GM12878 (cell line): ENCODE data around the gene PLAC8. TPM values are rescaled to one million over a fixed set of nuclear protein-coding genes. Genes with fewer than 3 reads are reported as not detected.

Experiments
- ATAC-seq: fragments of 200-7000 bp; cut with Tn5 transposase; 3 replicates; pipeline ENCODE4 v1.9.1; 2020; ENCODE audit warnings: mild to moderate bottlenecking, moderate library complexity
- BruUV-seq: library from RNA; stranded (reverse); fragments of 400-500 nt; replicated peaks from 2 replicates; lab custom pipeline; 2021; lab: Mats Ljungman, UMichigan
- CTCF ChIA-PET: fragments of 300-600 bp; sonication (Branson Sonifier 250); formaldehyde crosslinking; extraction: SDS; loops from one replicate; lab custom pipeline; 2021; ENCODE audit warnings: inconsistent platforms; lab: Yijun Ruan, JAX
- POLR2A ChIA-PET: fragments of 350-600 bp; formaldehyde crosslinking; extraction: SDS; loops from one replicate; lab custom pipeline; 2021; ENCODE audit warnings: inconsistent platforms; lab: Charles Lee
- RAD21 ChIA-PET: fragments of 300-600 bp; sonication (Branson Sonifier 250); formaldehyde crosslinking; loops from one replicate; lab custom pipeline; 2023; ENCODE audit warnings: antibody characterized with exemption; ENCODE audit not compliant: unreplicated experiment; lab: Charles Lee
- SMC1A ChIA-PET: fragments of 300-600 bp; sonication (Branson Sonifier 250); formaldehyde crosslinking; loops from one replicate; lab custom pipeline; 2023; ENCODE audit not compliant: unreplicated experiment, uncharacterized antibody; lab: Charles Lee
- DNase-seq: peaks from one replicate; pipeline ENCODE4 v3.0.0-alpha.2; 2011; ENCODE audit warnings: low read depth, low spot score
- FAIRE-seq: peaks from 3 replicates; lab custom pipeline; 2011; peaks lifted over from hg19 to GRCh38; lab: Jason Lieb, UNC
- H2AFZ ChIP-seq: 2 replicates; pipeline ENCODE4 v1.6.0; 2011; ENCODE audit warnings: low read depth, low read length, control low read depth; ENCODE audit not compliant: control insufficient read depth
- H3K27ac ChIP-seq: 2 replicates; pipeline ENCODE4 v1.5.1; 2011; ENCODE audit warnings: control low read depth; ENCODE audit not compliant: control insufficient read depth, insufficient read depth
- H3K27me3 ChIP-seq, 2 experiments: replicated peaks in 1 of 2; 2 replicates each; pipeline versions ENCODE4 v1.6.0 to v1.6.1; 2011; ENCODE audit warnings: low read length in 1 of 2; ENCODE audit not compliant: control insufficient read depth in 2 of 2, insufficient read depth in 2 of 2
- H3K36me3 ChIP-seq, 2 experiments: 2 replicates each; pipeline ENCODE4 v1.5.1; 2011; ENCODE audit warnings: low read length in 1 of 2; ENCODE audit not compliant: control insufficient read depth in 2 of 2, insufficient read depth in 2 of 2
- H3K4me1 ChIP-seq: 2 replicates; pipeline ENCODE4 v1.6.1; 2011; ENCODE audit warnings: mild to moderate bottlenecking, low read length, moderate library complexity, mixed read lengths; ENCODE audit not compliant: control insufficient read depth, insufficient read depth
- H3K4me2 ChIP-seq: 2 replicates; pipeline ENCODE4 v1.6.0; 2011; ENCODE audit warnings: control low read depth; ENCODE audit not compliant: control insufficient read depth, insufficient read depth
- H3K4me3 ChIP-seq: fragments of 200-600 bp; sonication (generic); 2 replicates; pipeline ENCODE4 v1.5.1; 2016
- H3K79me2 ChIP-seq: 2 replicates; pipeline ENCODE4 v1.6.0; 2011; ENCODE audit warnings: low read length; ENCODE audit not compliant: control insufficient read depth, insufficient read depth
- H3K9ac ChIP-seq: 2 replicates; pipeline ENCODE4 v1.8.0; 2011; ENCODE audit warnings: low read length, control low read depth, mixed read lengths; ENCODE audit not compliant: control insufficient read depth, insufficient read depth
- H3K9me3 ChIP-seq: replicated peaks from 3 replicates; pipeline ENCODE4 v1.5.1; 2011; ENCODE audit warnings: mild to moderate bottlenecking, low read length; ENCODE audit not compliant: control insufficient read depth, insufficient read depth
- H4K20me1 ChIP-seq: 2 replicates; pipeline ENCODE4 v1.6.0; 2011; ENCODE audit not compliant: control insufficient read depth, insufficient read depth
- HCFC1 ChIP-seq: fragments of 150-350 bp; IDR thresholded peaks from 2 replicates; pipeline ENCODE4 v1.6.1; 2014; ENCODE audit warnings: low read length
- NFYB ChIP-seq: IDR thresholded peaks from 2 replicates; pipeline ENCODE4 v1.6.1; 2011; ENCODE audit warnings: low read depth, mild to moderate bottlenecking, low read length, improper control_type of control experiment, moderate library complexity; ENCODE audit not compliant: insufficient read depth
- NRF1 ChIP-seq: conservative IDR thresholded peaks from 2 replicates; pipeline ENCODE4 v1.6.1; 2011; ENCODE audit warnings: mild to moderate bottlenecking, low read depth, low read length, improper control_type of control experiment
- POLR2A ChIP-seq: IDR thresholded peaks from 2 replicates; pipeline ENCODE4 v1.6.1; 2011; ENCODE audit warnings: low read depth, mild to moderate bottlenecking, low read length
- WGBS: methylation state at CpG from one replicate; pipeline ENCODE4 v1.1.6; 2016; ENCODE audit warnings: low lambda C conversion rate; ENCODE audit not compliant: insufficient replicate concordance, insufficient coverage; ENCODE audit errors: missing lambda C conversion rate; 5-methylcytosine and 5-hydroxymethylcytosine counted together
- in situ Hi-C: fragments of 300-500 bp; cut with MboI; formaldehyde crosslinking; loops from 9 replicates; pipeline ENCODE4 v1.14.3; 2018; ENCODE audit warnings: mixed read lengths
- intact Hi-C: fragments of 100-400 bp; cut with micrococcal nuclease; formaldehyde crosslinking; loops from one replicate; pipeline ENCODE4 v1.14.2; 2022; ENCODE audit not compliant: unreplicated experiment
- polyA plus RNA-seq, 11 experiments: library from polyadenylated mRNA; depleted of rRNA in 4 of 11; unstranded in 6 of 11; stranded (reverse) in 5 of 11; fragments of >200 nt; fragmentation: Nextera tagmentation in 4 of 11; fragmentation: Illumina TruSeq in 1 of 11; extraction: Ambion mirVana in 4 of 11; extraction: Trizol in 1 of 11; gene quantifications; 1 replicate in 1 of 11; 2 replicates in 10 of 11; pipeline versions ENCODE4 v1.2.1 to v1.2.3, GENCODE V29; 2011 to 2016; ENCODE audit warnings: inconsistent platforms in 2 of 11, missing spikeins in 2 of 11, low read depth in 1 of 11
- total RNA-seq, 4 experiments: library from RNA; depleted of rRNA in 3 of 4; stranded (reverse); fragments of >200 nt in 3 of 4; fragmentation: Illumina TruSeq in 1 of 4; extraction: Trizol in 1 of 4; gene quantifications; 2 replicates each; pipeline versions ENCODE4 v1.2.1 to v1.2.3, GENCODE V29; 2013 to 2021
- TF ChIP-seq, protein P1 (sequence below): fragments of 450-650 bp; IDR thresholded peaks from 2 replicates; pipeline ENCODE4 v1.6.1; 2017; ENCODE audit warnings: mild to moderate bottlenecking, moderate library complexity
- TF ChIP-seq, protein P2 (sequence below): fragments of 450-650 bp; IDR thresholded peaks from 2 replicates; pipeline ENCODE4 v1.6.1; 2017; ENCODE audit warnings: mild to moderate bottlenecking, moderate library complexity
- TF ChIP-seq, protein P3 (sequence below): fragments of 450-650 bp; IDR thresholded peaks from 2 replicates; pipeline ENCODE4 v1.6.1; 2016; ENCODE audit warnings: mild to moderate bottlenecking

Gene PLAC8
- total and polyA plus RNA-seq, 10 of the 15 experiments (the other 5 are each of a cell fraction or from before 2014, with no cell fraction given), result 214 to 841 (median 348) TPM

DNA sequence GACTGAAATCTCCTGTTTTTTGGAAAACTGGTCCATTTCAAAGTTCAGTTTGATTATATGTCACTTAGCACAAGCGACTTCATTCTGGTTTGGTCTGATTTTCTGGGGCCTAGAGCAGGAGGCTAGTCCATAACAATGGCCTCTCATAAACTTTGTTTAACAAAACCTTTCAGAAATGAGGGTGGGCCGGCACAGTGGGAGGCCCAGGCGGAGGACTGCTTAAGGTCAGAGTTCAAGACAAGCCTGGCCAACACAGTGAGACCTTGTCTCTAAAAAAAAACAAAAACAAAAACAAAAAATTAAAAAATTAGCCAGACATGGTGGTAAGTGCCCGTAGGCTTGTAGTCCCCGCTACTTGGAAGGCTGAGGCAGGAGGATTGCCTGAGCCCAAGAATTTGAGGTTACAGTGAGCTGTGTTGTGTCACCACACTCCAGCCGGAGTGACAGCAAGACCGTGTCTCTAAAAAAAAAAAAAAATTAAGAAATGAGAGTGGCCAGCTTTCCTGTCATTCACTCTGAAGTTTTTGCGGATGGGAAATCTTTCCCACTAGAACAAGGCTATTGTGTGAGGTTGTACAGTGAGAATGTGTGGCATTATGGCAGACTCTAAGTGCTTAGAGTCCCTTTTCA, 1.2 kb upstream of the PLAC8 start:
- RAD21 ChIA-PET, result interaction anchor here (0.6 to 7.0 kb wide), 11 partner anchors 9 to 144 kb away, joined by 3 to 127 read pairs (median 6); no protein-coding TSS in a partner anchor

More for the DNA sequence above, 1.2 kb upstream of the PLAC8 start:
- in situ Hi-C loops, result no loop called here
- Histone ChIP-seq H2AFZ (no peak overlapping the region), H3K9ac (no peak overlapping the region), H3K4me1 (peaks cover 8% of the 10 kb centered on the region; the same call in 1 of the 2 replicates), H3K36me3 (no peaks in the 10 kb centered on the region; a peak in 1 of 4 replicates), H4K20me1 (no peaks in the 10 kb centered on the region), H3K79me2 (peaks cover 47% of the 10 kb centered on the region), H3K9me3 (no peaks in the 10 kb centered on the region), H3K27me3 (no peaks in the 10 kb centered on the region), H3K4me2 (no peak overlapping the region; the same call in 1 of the 2 replicates), H3K4me3 (no peak overlapping the region), H3K27ac (peak overlapping the region; percentile 99; the same call in 1 of the 2 replicates)
- ATAC-seq, result no peak
- intact Hi-C loops, result no loop called here
- FAIRE-seq, result no peak
- no peak for TF ChIP-seq HCFC1
- no peak for TF ChIP-seq POLR2A
- TF ChIP-seq, protein P1, sequence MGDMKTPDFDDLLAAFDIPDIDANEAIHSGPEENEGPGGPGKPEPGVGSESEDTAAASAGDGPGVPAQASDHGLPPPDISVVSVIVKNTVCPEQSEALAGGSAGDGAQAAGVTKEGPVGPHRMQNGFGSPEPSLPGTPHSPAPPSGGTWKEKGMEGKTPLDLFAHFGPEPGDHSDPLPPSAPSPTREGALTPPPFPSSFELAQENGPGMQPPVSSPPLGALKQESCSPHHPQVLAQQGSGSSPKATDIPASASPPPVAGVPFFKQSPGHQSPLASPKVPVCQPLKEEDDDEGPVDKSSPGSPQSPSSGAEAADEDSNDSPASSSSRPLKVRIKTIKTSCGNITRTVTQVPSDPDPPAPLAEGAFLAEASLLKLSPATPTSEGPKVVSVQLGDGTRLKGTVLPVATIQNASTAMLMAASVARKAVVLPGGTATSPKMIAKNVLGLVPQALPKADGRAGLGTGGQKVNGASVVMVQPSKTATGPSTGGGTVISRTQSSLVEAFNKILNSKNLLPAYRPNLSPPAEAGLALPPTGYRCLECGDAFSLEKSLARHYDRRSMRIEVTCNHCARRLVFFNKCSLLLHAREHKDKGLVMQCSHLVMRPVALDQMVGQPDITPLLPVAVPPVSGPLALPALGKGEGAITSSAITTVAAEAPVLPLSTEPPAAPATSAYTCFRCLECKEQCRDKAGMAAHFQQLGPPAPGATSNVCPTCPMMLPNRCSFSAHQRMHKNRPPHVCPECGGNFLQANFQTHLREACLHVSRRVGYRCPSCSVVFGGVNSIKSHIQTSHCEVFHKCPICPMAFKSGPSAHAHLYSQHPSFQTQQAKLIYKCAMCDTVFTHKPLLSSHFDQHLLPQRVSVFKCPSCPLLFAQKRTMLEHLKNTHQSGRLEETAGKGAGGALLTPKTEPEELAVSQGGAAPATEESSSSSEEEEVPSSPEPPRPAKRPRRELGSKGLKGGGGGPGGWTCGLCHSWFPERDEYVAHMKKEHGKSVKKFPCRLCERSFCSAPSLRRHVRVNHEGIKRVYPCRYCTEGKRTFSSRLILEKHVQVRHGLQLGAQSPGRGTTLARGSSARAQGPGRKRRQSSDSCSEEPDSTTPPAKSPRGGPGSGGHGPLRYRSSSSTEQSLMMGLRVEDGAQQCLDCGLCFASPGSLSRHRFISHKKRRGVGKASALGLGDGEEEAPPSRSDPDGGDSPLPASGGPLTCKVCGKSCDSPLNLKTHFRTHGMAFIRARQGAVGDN, result peak; percentile 22; the same call in 1 of the 2 replicates
- TF ChIP-seq NRF1, result no peak
- TF ChIP-seq, protein P2, sequence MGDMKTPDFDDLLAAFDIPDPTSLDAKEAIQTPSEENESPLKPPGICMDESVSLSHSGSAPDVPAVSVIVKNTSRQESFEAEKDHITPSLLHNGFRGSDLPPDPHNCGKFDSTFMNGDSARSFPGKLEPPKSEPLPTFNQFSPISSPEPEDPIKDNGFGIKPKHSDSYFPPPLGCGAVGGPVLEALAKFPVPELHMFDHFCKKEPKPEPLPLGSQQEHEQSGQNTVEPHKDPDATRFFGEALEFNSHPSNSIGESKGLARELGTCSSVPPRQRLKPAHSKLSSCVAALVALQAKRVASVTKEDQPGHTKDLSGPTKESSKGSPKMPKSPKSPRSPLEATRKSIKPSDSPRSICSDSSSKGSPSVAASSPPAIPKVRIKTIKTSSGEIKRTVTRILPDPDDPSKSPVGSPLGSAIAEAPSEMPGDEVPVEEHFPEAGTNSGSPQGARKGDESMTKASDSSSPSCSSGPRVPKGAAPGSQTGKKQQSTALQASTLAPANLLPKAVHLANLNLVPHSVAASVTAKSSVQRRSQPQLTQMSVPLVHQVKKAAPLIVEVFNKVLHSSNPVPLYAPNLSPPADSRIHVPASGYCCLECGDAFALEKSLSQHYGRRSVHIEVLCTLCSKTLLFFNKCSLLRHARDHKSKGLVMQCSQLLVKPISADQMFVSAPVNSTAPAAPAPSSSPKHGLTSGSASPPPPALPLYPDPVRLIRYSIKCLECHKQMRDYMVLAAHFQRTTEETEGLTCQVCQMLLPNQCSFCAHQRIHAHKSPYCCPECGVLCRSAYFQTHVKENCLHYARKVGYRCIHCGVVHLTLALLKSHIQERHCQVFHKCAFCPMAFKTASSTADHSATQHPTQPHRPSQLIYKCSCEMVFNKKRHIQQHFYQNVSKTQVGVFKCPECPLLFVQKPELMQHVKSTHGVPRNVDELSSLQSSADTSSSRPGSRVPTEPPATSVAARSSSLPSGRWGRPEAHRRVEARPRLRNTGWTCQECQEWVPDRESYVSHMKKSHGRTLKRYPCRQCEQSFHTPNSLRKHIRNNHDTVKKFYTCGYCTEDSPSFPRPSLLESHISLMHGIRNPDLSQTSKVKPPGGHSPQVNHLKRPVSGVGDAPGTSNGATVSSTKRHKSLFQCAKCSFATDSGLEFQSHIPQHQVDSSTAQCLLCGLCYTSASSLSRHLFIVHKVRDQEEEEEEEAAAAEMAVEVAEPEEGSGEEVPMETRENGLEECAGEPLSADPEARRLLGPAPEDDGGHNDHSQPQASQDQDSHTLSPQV, result peak; percentile 52; the same call in 1 of the 2 replicates
- TF ChIP-seq NFYB, result no peak
- TF ChIP-seq, protein P3, sequence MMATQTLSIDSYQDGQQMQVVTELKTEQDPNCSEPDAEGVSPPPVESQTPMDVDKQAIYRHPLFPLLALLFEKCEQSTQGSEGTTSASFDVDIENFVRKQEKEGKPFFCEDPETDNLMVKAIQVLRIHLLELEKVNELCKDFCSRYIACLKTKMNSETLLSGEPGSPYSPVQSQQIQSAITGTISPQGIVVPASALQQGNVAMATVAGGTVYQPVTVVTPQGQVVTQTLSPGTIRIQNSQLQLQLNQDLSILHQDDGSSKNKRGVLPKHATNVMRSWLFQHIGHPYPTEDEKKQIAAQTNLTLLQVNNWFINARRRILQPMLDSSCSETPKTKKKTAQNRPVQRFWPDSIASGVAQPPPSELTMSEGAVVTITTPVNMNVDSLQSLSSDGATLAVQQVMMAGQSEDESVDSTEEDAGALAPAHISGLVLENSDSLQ, result peak; percentile 56; the same call in 1 of the 2 replicates
- ChIA-PET SMC1A (interaction anchor here (0.7 to 9.7 kb wide), 12 partner anchors 9 to 137 kb away, joined by 3 to 183 read pairs (median 34); no protein-coding TSS in a partner anchor), CTCF (interaction anchor here (0.7 to 6.4 kb wide), 7 partner anchors 62 to 145 kb away, joined by 3 to 43 read pairs (median 4); no protein-coding TSS in a partner anchor), POLR2A (interaction anchor here (0.6 to 8.0 kb wide), 3 partner anchors 30 to 126 kb away, joined by 3 to 77 read pairs (median 5); no protein-coding TSS in a partner anchor)
- no peak for DNase-seq
- BruUV-seq, result no TSS peak
- WGBS, result 85% methylated on average over 8 of the region's 8 CpGs
